Gastrocnemius medialis (tissue), 4 donors: ENCODE results near the gene HS6ST2. TPM values are rescaled to one million over a fixed set of nuclear protein-coding genes. Genes with fewer than 3 reads are reported as not detected.

Source experiments
- ATAC-seq, 2 donors: fragments of 150-250 bp; one replicate each; pipeline ENCODE4 v1.9.1; 2016
- DNase-seq, 2 donors: peaks; one replicate each; pipeline ENCODE4 v3.0.0-alpha.2; 2019
- H3K27ac ChIP-seq, 4 donors: fragments of 200-600 bp; sonication (generic); 1 replicate in 1 of 4; 2 replicates in 3 of 4; pipeline ENCODE4 v1.5.1; 2016 to 2018; ENCODE audit warnings: mild to moderate bottlenecking in 2 of 4, moderate library complexity in 1 of 4
- H3K27me3 ChIP-seq, 3 donors: fragments of 200-600 bp; sonication (generic) in 2 of 3; 1 replicate in 1 of 3; 2 replicates in 2 of 3; pipeline versions ENCODE4 v1.5.1 to v1.6.0; 2016 to 2019; ENCODE audit warnings: mild to moderate bottlenecking in 1 of 3, moderate library complexity in 1 of 3
- H3K36me3 ChIP-seq, 2 donors: fragments of 200-600 bp; sonication (generic) in 1 of 2; one replicate each; pipeline ENCODE4 v1.5.1; 2017 to 2018
- H3K4me1 ChIP-seq, 2 donors: fragments of 200-600 bp; sonication (generic) in 1 of 2; one replicate each; pipeline ENCODE4 v1.5.1; 2016 to 2017; ENCODE audit warnings: mild to moderate bottlenecking in 2 of 2
- H3K4me3 ChIP-seq, 4 donors: fragments of 200-600 bp; sonication (generic) in 3 of 4; 1 replicate in 1 of 4; 2 replicates in 3 of 4; pipeline ENCODE4 v1.5.1; 2016 to 2019; ENCODE audit warnings: mild to moderate bottlenecking in 2 of 4
- H3K9me3 ChIP-seq, 3 donors: fragments of 200-600 bp; sonication (generic) in 2 of 3; 1 replicate in 1 of 3; 2 replicates in 2 of 3; pipeline ENCODE4 v1.5.1; 2016 to 2019
- CTCF ChIP-seq, 5 experiments: fragments of 450-650 bp in 3 of 5; fragments of 200-600 bp in 2 of 5; sonication (generic) in 2 of 5; IDR thresholded peaks in 4 of 5; conservative IDR thresholded peaks in 1 of 5; 1 replicate in 4 of 5; 2 replicates in 1 of 5; pipeline ENCODE4 v1.5.1; 2016 to 2019; ENCODE audit warnings: antibody characterized with exemption in 5 of 5, mild to moderate bottlenecking in 3 of 5, moderate library complexity in 3 of 5
- POLR2A ChIP-seq, 2 donors: fragments of 450-650 bp; IDR thresholded peaks; one replicate each; pipeline ENCODE4 v1.6.1; 2017; ENCODE audit warnings: antibody characterized with exemption in 2 of 2, mild to moderate bottlenecking in 2 of 2, moderate library complexity in 2 of 2
- in situ Hi-C, 4 donors: fragments of 200-750 bp; cut with MboI; loops; one replicate each; pipeline versions ENCODE4 v1.15.0 to v1.8.0; 2017; ENCODE audit warnings: low sequenced_read_pairs in 4 of 4
- intact Hi-C: fragments of 100-400 bp; cut with DNase I; formaldehyde crosslinking; loops from one replicate; pipeline ENCODE4 v1.15.1; 2023; ENCODE audit warnings: low total_unique reads
- total RNA-seq, 4 donors: library from RNA; depleted of rRNA; stranded (reverse); fragments of >200 nt; gene quantifications; one replicate each; pipeline versions ENCODE4 v1.1.0 to v1.2.3, GENCODE V29; 2016

HS6ST2 gene
- total RNA-seq, 4 donors from 2014 or later, result 1.9 to 2.8 (median 2.1) TPM; not detected in 1

GRCh38 chrX:132848296-132848970, 110.0 kb downstream of the HS6ST2 start:
- no peak overlapping the region for H3K27ac ChIP-seq
- no peaks in the 10 kb centered on the region for H3K9me3 ChIP-seq
- no peaks in the 10 kb centered on the region for H3K4me1 ChIP-seq
- DNase-seq (no peak), ATAC-seq (no peak)
- in situ Hi-C loops (no loop called here), intact Hi-C loops (loop anchor here (10.0 kb wide), 1 partner anchor 106 kb away; the partner anchor contains the start of gene HS6ST2)
- H3K27me3 ChIP-seq, result no peaks in the 10 kb centered on the region
- no peak for TF ChIP-seq POLR2A (IDR thresholded peaks at IDR 0.05)
- TF ChIP-seq CTCF (IDR thresholded peaks at IDR 0.05 in 4 of 5, conservative IDR thresholded peaks at IDR 0.05 in 1 of 5), result no peak
- H3K36me3 ChIP-seq, result no peaks in the 10 kb centered on the region
- no peak overlapping the region for H3K4me3 ChIP-seq

- Histone ChIP-seq H3K27ac (peak overlapping the region in 1 of 4 donors; percentile 51), H3K9me3 (no peaks in the 10 kb centered on the region), H3K4me1 (no peaks in the 10 kb centered on the region), H3K27me3 (no peaks in the 10 kb centered on the region), H3K4me3 (no peak overlapping the region), H3K36me3 (no peaks in the 10 kb centered on the region)
- no peak for DNase-seq
- in situ Hi-C loops, result no loop called here
- TF ChIP-seq CTCF (IDR thresholded peaks at IDR 0.05 in 4 of 5, conservative IDR thresholded peaks at IDR 0.05 in 1 of 5), result no peak
- no peak for TF ChIP-seq POLR2A (IDR thresholded peaks at IDR 0.05)
- peak in 1 of 2 donors; percentile 36 for ATAC-seq
- intact Hi-C loops, result loop anchor here (10.0 kb wide), 1 partner anchor 111 kb away; the partner anchor contains the start of gene HS6ST2
These were observed 115.1 kb downstream of the HS6ST2 start for GRCh38 chrX:132843363-132843762.

- no peaks in the 10 kb centered on the region for H3K27me3 ChIP-seq
- in situ Hi-C loops (no loop called here), intact Hi-C loops (loop anchor here (10.0 kb wide), 1 partner anchor 112 kb away; the partner anchor contains the start of gene HS6ST2)
- H3K9me3 ChIP-seq, result no peaks in the 10 kb centered on the region
- no peaks in the 10 kb centered on the region for H3K4me1 ChIP-seq
- no peak overlapping the region for H3K4me3 ChIP-seq
- ATAC-seq (peak in 1 of 2 donors; percentile 85), DNase-seq (no peak)
- peak overlapping the region in 1 of 4 donors; percentile 51 for H3K27ac ChIP-seq
- H3K36me3 ChIP-seq, result no peaks in the 10 kb centered on the region
- no peak for TF ChIP-seq POLR2A (IDR thresholded peaks at IDR 0.05)
- TF ChIP-seq CTCF (IDR thresholded peaks at IDR 0.05 in 4 of 5, conservative IDR thresholded peaks at IDR 0.05 in 1 of 5), result no peak
These were observed 115.8 kb downstream of the HS6ST2 start for GRCh38 chrX:132842460-132843238.

GRCh38 chrX:132837967-132838366, 120.5 kb downstream of the HS6ST2 start:
- DNase-seq (no peak), ATAC-seq (no peak)
- in situ Hi-C loops, result no loop called here
- no peaks in the 10 kb centered on the region for H3K36me3 ChIP-seq
- no peaks in the 10 kb centered on the region for H3K27me3 ChIP-seq
- TF ChIP-seq CTCF (IDR thresholded peaks at IDR 0.05 in 4 of 5, conservative IDR thresholded peaks at IDR 0.05 in 1 of 5) (no peak), POLR2A (IDR thresholded peaks at IDR 0.05) (no peak)
- no peak overlapping the region for H3K4me3 ChIP-seq
- intact Hi-C loops, result no loop called here
- no peaks in the 10 kb centered on the region for H3K9me3 ChIP-seq
- H3K4me1 ChIP-seq, result no peaks in the 10 kb centered on the region
- H3K27ac ChIP-seq, result no peak overlapping the region
